ENCODE results near the gene HMX1. TPM values are rescaled to one million over a fixed set of nuclear protein-coding genes. Genes with fewer than 3 reads are reported as not detected.

HMX1 gene
- total and polyA plus RNA-seq, 4 donors: not detected

DNA sequence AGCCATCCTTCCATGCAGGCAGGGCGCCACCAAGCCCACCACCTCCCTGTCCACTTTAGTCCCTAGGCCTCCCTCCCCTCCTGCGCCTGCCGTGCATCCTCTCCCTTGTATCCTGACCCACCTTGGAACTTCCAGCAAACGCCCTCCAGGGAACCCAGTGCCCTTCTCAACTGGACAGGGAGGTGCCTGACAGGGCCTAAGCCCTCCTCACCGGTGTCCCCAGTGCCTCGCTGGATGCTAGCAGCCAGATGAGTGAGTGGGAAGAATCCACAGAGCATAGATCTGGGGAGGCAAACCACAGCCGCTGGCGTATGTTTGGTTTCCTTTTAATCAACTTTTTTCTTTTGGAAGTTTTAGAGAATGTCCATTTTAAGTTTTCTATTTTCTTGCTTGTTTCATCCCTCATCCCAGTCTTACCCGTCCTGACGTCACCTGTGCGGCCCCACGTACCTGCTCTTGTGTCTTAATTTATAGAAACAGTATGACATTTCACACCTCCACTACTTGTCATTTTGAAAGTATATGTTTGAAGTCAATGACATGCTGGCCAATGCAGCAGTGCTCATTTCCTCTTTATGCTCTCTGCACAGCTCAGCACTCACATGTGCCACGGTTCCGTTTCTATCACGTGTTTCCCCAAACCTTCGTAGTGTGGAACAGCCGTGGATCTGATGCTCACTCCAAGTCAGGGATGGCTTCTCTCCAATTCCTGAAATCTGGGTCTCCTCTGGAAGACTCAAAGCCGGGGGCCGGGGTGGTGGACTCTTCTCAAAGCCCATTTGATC is 3.4 kb upstream of the HMX1 start:
- DNase-seq: no peak
- Histone ChIP-seq H3K27ac (ENCODE audit: low read depth in 1 of 2, low read length in 2 of 2) (no peak overlapping the region), H3K27me3 (ENCODE audit: control insufficient read depth in 1 of 2, insufficient read depth in 2 of 2, low read length in 1 of 2) (no peaks in the 10 kb centered on the region), H3K36me3 (ENCODE audit: control insufficient read depth in 1 of 2, insufficient read depth in 2 of 2, low read length in 1 of 2) (no peaks in the 10 kb centered on the region), H3K4me1 (ENCODE audit: control insufficient read depth in 1 of 2, insufficient read depth in 2 of 2, low read length in 2 of 2) (no peaks in the 10 kb centered on the region), H3K9me3 (ENCODE audit: control insufficient read depth, low read length) (no peaks in the 10 kb centered on the region), H3K4me3 (ENCODE audit: low read length in 2 of 2) (no peak overlapping the region)
- WGBS, 2 donors: 17% methylated on average over 19 of the region's 19 CpGs
- no peak for ATAC-seq (ENCODE audit: low FRiP score)
- intact Hi-C loops (cut with DNase I): no loop called here

DNA sequence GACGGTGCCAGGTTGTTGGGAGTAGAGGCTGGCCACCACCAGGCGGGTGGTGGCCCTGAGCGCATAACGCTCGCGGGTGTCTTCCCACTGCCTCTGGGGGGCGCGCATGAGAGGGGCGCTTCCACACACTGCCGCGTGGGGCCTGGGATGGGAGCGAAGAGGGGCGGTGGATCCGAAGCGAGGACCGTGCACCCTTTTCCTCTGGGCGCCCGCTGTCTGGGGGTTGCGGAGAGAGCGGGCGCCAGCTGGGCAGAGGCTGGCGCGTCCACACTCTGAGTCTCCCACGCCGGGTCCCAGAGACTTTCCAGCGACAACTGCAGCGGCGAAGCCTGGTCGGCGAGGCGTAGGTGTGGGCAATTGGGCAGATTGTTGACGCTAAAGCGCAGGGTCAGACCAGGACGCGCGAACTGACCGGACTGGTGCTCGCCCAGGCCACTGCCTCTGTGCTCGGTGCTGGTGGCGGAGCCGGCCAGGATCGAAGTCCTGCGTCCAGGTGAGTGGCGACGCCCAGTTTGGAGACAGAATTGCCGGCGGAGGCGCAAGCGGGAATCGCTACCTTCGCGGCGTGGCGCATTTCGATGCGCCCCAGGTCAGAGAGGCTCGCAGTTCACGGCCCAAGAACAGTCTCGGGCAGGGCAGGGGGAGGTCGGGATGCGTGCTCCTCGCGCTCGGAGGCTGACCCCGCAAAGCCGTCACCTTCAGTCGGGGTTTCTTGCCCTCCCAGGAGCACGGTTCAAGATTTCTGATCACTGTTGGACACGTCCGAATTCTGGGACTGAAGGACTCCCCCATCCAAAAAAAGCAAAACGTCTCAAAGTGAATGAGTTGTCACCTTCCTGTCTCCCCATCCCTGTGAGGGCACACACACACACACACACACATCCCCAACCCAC is 2.6 kb upstream of the HMX1 start:
- WGBS, 2 donors: 4 to 5% methylated on average over 56 to 71 of the region's 71 CpGs
- ATAC-seq (ENCODE audit: low FRiP score): no peak

DNA sequence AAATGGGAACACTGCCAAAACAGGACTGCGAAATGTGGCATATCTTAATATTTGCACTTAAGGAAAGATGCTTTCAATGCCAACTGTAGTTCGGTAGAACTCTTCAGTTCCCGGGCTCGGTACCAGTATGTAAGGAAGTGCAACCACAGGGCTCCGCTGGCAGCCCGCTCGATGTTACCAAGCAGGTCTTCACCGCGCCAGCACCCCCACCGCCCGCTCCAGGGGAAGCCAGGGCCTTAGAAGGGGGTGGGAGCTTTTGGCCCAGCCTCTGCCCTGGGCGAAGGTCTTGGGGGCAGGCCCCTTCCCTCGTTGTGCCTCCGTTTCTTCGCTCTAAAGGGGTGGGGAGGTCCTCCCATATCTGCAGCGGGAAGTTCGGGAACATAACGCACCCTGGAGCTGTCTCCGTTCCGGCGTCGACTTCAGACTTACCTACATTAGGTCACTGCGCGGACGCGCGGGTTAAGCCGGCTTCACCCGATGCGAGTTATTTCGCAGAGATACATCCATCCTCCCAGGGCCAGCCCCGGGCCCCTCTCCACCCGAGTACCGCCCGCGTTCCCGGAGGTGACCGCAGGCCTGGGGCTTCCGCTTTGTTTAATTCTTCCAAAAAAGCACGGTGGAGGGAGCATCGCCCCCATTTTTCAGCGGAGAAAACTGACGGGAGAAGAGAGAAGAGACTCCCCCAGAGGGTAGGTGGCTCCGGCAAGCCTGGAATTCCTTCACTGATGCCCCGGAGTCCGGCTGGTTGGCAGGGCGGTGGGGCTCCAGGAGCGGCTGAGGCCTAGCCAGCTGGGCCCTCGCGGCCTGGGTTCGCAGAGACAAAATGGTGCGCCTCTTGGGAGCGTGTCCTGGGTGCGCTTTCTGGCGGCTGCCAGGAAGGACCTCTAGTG is 1.0 kb upstream of the HMX1 start:
- 4 to 5% methylated on average over 55 of the region's 55 CpGs for WGBS, 2 donors
- ATAC-seq (ENCODE audit: low FRiP score) (no peak), DNase-seq (no peak)
- H3K36me3 ChIP-seq (ENCODE audit: control insufficient read depth in 1 of 2, insufficient read depth in 2 of 2, low read length in 1 of 2): no peaks in the 10 kb centered on the region
- H3K27ac ChIP-seq (ENCODE audit: low read depth in 1 of 2, low read length in 2 of 2): no peak overlapping the region
- H3K27me3 ChIP-seq (ENCODE audit: control insufficient read depth in 1 of 2, insufficient read depth in 2 of 2, low read length in 1 of 2): no peaks in the 10 kb centered on the region
- no peaks in the 10 kb centered on the region for H3K9me3 ChIP-seq (ENCODE audit: control insufficient read depth, low read length)
- no peaks in the 10 kb centered on the region for H3K4me1 ChIP-seq (ENCODE audit: control insufficient read depth in 1 of 2, insufficient read depth in 2 of 2, low read length in 2 of 2)
- intact Hi-C loops (cut with DNase I): no loop called here
- no peak overlapping the region for H3K4me3 ChIP-seq (ENCODE audit: low read length in 2 of 2)

More for the DNA sequence above, 2.6 kb upstream of the HMX1 start:
- DNase-seq: no peak
- Histone ChIP-seq H3K4me3 (ENCODE audit: low read length in 2 of 2) (no peak overlapping the region), H3K27ac (ENCODE audit: low read depth in 1 of 2, low read length in 2 of 2) (no peak overlapping the region), H3K9me3 (ENCODE audit: control insufficient read depth, low read length) (no peaks in the 10 kb centered on the region), H3K27me3 (ENCODE audit: control insufficient read depth in 1 of 2, insufficient read depth in 2 of 2, low read length in 1 of 2) (no peaks in the 10 kb centered on the region), H3K36me3 (ENCODE audit: control insufficient read depth in 1 of 2, insufficient read depth in 2 of 2, low read length in 1 of 2) (no peaks in the 10 kb centered on the region), H3K4me1 (ENCODE audit: control insufficient read depth in 1 of 2, insufficient read depth in 2 of 2, low read length in 2 of 2) (no peaks in the 10 kb centered on the region)
- intact Hi-C loops (cut with DNase I): no loop called here

- ATAC-seq (ENCODE audit: low FRiP score): no peak
- Histone ChIP-seq H3K9me3 (ENCODE audit: control insufficient read depth, low read length) (no peaks in the 10 kb centered on the region), H3K4me1 (ENCODE audit: control insufficient read depth in 1 of 2, insufficient read depth in 2 of 2, low read length in 2 of 2) (no peaks in the 10 kb centered on the region), H3K27ac (ENCODE audit: low read depth in 1 of 2, low read length in 2 of 2) (no peak overlapping the region), H3K4me3 (ENCODE audit: low read length in 2 of 2) (no peak overlapping the region), H3K27me3 (ENCODE audit: control insufficient read depth in 1 of 2, insufficient read depth in 2 of 2, low read length in 1 of 2) (no peaks in the 10 kb centered on the region), H3K36me3 (ENCODE audit: control insufficient read depth in 1 of 2, insufficient read depth in 2 of 2, low read length in 1 of 2) (no peaks in the 10 kb centered on the region)
- intact Hi-C loops (cut with DNase I): no loop called here
- 0 to 2% methylated on average over 40 to 52 of the region's 52 CpGs for WGBS, 2 donors
- no peak for DNase-seq
Observed at GRCh38 chr4:8870647-8871416, 807 bp downstream of the HMX1 start.

- Histone ChIP-seq H3K4me3 (ENCODE audit: low read length in 2 of 2) (no peak overlapping the region), H3K27ac (ENCODE audit: low read depth in 1 of 2, low read length in 2 of 2) (no peak overlapping the region), H3K27me3 (ENCODE audit: control insufficient read depth in 1 of 2, insufficient read depth in 2 of 2, low read length in 1 of 2) (no peaks in the 10 kb centered on the region), H3K36me3 (ENCODE audit: control insufficient read depth in 1 of 2, insufficient read depth in 2 of 2, low read length in 1 of 2) (no peaks in the 10 kb centered on the region), H3K9me3 (ENCODE audit: control insufficient read depth, low read length) (no peaks in the 10 kb centered on the region), H3K4me1 (ENCODE audit: control insufficient read depth in 1 of 2, insufficient read depth in 2 of 2, low read length in 2 of 2) (no peaks in the 10 kb centered on the region)
- WGBS, 2 donors: 25 to 35% methylated on average over 11 of the region's 11 CpGs
- DNase-seq (no peak), ATAC-seq (ENCODE audit: low FRiP score) (no peak)
- intact Hi-C loops (cut with DNase I): no loop called here
Observed at GRCh38 chr4:8869898-8870646, 1.6 kb downstream of the HMX1 start.

- H3K27ac ChIP-seq (ENCODE audit: low read depth in 1 of 2, low read length in 2 of 2): no peak overlapping the region
- no peaks in the 10 kb centered on the region for H3K4me1 ChIP-seq (ENCODE audit: control insufficient read depth in 1 of 2, insufficient read depth in 2 of 2, low read length in 2 of 2)
- no peak overlapping the region for H3K4me3 ChIP-seq (ENCODE audit: low read length in 2 of 2)
- ATAC-seq (ENCODE audit: low FRiP score) (no peak), DNase-seq (no peak)
- WGBS, 2 donors: 43 to 58% methylated on average over 16 of the region's 16 CpGs
- intact Hi-C loops (cut with DNase I): no loop called here
- no peaks in the 10 kb centered on the region for H3K9me3 ChIP-seq (ENCODE audit: control insufficient read depth, low read length)
- no peaks in the 10 kb centered on the region for H3K27me3 ChIP-seq (ENCODE audit: control insufficient read depth in 1 of 2, insufficient read depth in 2 of 2, low read length in 1 of 2)
- no peaks in the 10 kb centered on the region for H3K36me3 ChIP-seq (ENCODE audit: control insufficient read depth in 1 of 2, insufficient read depth in 2 of 2, low read length in 1 of 2)
Observed at GRCh38 chr4:8869002-8869897, 2.4 kb downstream of the HMX1 start.

DNA sequence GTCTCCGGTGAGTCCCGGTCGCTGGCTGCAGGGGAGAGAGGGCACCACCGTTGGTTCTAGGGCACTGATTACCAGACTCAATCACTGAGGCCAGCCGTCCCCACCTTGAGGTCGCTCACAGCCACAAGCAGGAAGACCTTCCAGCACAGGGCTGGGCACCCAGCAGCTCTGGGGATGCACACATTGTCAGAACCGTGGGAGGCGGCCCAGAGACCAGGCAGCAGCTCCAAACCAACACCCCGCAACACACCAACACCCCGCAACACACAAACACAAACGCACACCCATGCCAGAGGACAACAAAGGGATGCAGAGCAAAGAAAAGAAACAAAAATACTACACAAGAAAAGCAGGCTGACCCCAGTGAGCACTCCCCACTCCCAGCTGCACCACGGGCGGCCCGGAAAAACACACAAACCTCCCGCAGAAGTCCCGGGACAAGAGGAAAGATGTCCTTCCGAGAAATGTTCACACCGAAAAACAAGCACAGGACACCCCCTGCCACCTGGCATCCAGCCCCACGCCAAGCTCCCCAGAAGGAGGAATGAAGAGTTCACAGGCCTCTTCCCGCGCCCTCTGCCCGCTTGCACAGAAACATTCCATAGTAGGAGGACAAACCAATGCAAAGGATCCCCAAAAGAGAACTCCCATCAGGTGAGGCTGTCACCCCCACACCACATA is 3.2 kb downstream of the HMX1 start:
- Histone ChIP-seq H3K27me3 (ENCODE audit: control insufficient read depth in 1 of 2, insufficient read depth in 2 of 2, low read length in 1 of 2) (no peaks in the 10 kb centered on the region), H3K9me3 (ENCODE audit: control insufficient read depth, low read length) (no peaks in the 10 kb centered on the region), H3K27ac (ENCODE audit: low read depth in 1 of 2, low read length in 2 of 2) (no peak overlapping the region), H3K4me1 (ENCODE audit: control insufficient read depth in 1 of 2, insufficient read depth in 2 of 2, low read length in 2 of 2) (no peaks in the 10 kb centered on the region), H3K36me3 (ENCODE audit: control insufficient read depth in 1 of 2, insufficient read depth in 2 of 2, low read length in 1 of 2) (no peaks in the 10 kb centered on the region), H3K4me3 (ENCODE audit: low read length in 2 of 2) (no peak overlapping the region)
- 41 to 45% methylated on average over 22 of the region's 22 CpGs for WGBS, 2 donors
- DNase-seq (no peak), ATAC-seq (ENCODE audit: low FRiP score) (no peak)
- intact Hi-C loops (cut with DNase I): no loop called here

Data from aorta (tissue), 5 donors.